OCI-LY1 (cell line): ENCODE measurements around the gene UGT1A10.

ENCODE experiments used
- H2AFZ ChIP-seq: fragments of 200-600 bp; sonication (generic), shearing (Covaris generic); 2 replicates; pipeline ENCODE4 v1.6.0; 2014; ENCODE audit warnings: antibody characterized with exemption, mild to moderate bottlenecking, low read length
- H3F3A ChIP-seq: fragments of 200-600 bp; sonication (generic), shearing (Covaris generic); 2 replicates; pipeline ENCODE4 v1.6.0; 2014; ENCODE audit warnings: mild to moderate bottlenecking, antibody characterized with exemption, low read length, moderate library complexity; ENCODE audit not compliant: insufficient read depth
- H3K27ac ChIP-seq: fragments of 200-600 bp; sonication (generic); 2 replicates; pipeline ENCODE4 v1.5.1; 2014; ENCODE audit warnings: low read length, mixed run types, mild to moderate bottlenecking, low read depth; ENCODE audit not compliant: poor library complexity, severe bottlenecking
- H3K27me3 ChIP-seq: fragments of 200-600 bp; sonication (generic); 2 replicates; pipeline ENCODE4 v1.6.0; 2014; ENCODE audit warnings: antibody characterized with exemption, mild to moderate bottlenecking, low read length, moderate library complexity; ENCODE audit not compliant: insufficient read depth
- H3K36me3 ChIP-seq: fragments of 200-600 bp; sonication (generic); 2 replicates; pipeline ENCODE4 v1.6.1; 2014; ENCODE audit warnings: mild to moderate bottlenecking, antibody characterized with exemption, low read length, moderate library complexity, mixed read lengths; ENCODE audit not compliant: insufficient read depth
- H3K4me1 ChIP-seq: fragments of 200-600 bp; sonication (generic); 2 replicates; pipeline ENCODE4 v1.5.1; 2014; ENCODE audit warnings: mild to moderate bottlenecking, low read length, moderate library complexity; ENCODE audit not compliant: insufficient read depth, severe bottlenecking
- H3K4me2 ChIP-seq: fragments of 200-600 bp; sonication (generic), shearing (Covaris generic); 2 replicates; pipeline ENCODE4 v1.6.1; 2014; ENCODE audit warnings: low read length
- H3K4me3 ChIP-seq: fragments of 200-600 bp; sonication (generic); 2 replicates; pipeline ENCODE4 v1.5.1; 2014; ENCODE audit warnings: low read length, low read depth, mild to moderate bottlenecking, mixed read lengths; ENCODE audit not compliant: poor library complexity, severe bottlenecking
- H3K79me2 ChIP-seq: fragments of 200-600 bp; shearing (Covaris generic); 2 replicates; pipeline ENCODE4 v1.6.1; 2016; ENCODE audit warnings: mixed run types, low read length, mixed read lengths; ENCODE audit not compliant: insufficient read depth
- H3K9ac ChIP-seq: fragments of 200-600 bp; sonication (generic), shearing (Covaris generic); 2 replicates; pipeline ENCODE4 v1.6.1; 2014; ENCODE audit warnings: mild to moderate bottlenecking, low read length, mixed read lengths
- H3K9me2 ChIP-seq: fragments of 200-600 bp; sonication (generic), shearing (Covaris generic); 2 replicates; pipeline ENCODE4 v1.6.1; 2014; ENCODE audit warnings: low read depth, mild to moderate bottlenecking, low read length, mixed read lengths
- H3K9me3 ChIP-seq: fragments of 200-600 bp; shearing (Covaris generic); 2 replicates; pipeline ENCODE4 v1.6.1; 2014; ENCODE audit warnings: low read length, mixed read lengths
- H4K20me1 ChIP-seq: fragments of 200-600 bp; sonication (generic), shearing (Covaris generic); 2 replicates; pipeline ENCODE4 v1.6.0; 2016; ENCODE audit warnings: mild to moderate bottlenecking, low read length; ENCODE audit not compliant: insufficient read depth
- EZH2 ChIP-seq: fragments of 200-600 bp; sonication (generic), shearing (Covaris generic); IDR thresholded peaks from 2 replicates; pipeline ENCODE4 v1.8.0; 2017; ENCODE audit warnings: borderline replicate concordance, mixed run types, mild to moderate bottlenecking, antibody characterized with exemption, low read length, moderate library complexity, mixed read lengths
- TF ChIP-seq, protein P1 (sequence below): fragments of 200-600 bp; sonication (generic), shearing (Covaris generic); IDR thresholded peaks from 2 replicates; pipeline ENCODE4 v1.5.1; 2017; ENCODE audit warnings: mild to moderate bottlenecking, antibody characterized with exemption, low read length, moderate library complexity, mixed read lengths

Gene UGT1A10

DNA sequence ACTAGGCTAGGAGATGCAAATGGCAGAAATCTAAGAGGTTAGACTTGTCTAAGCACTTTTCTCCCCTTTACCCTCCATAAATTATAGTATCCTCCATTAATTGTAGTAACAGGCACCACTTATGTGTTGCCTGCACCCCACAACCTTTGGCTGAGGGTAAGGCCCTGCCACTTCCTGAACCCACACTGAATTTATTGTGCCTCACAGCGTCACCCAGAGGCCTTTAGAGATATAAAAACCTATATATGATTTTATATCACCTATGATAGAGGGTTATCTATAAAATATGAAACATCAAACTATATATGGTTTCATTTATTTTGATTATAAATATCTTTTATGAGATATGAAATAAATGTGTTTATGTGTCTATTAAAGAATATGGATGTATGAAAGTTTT is 38.1 kb downstream of the UGT1A10 start:
- Histone ChIP-seq H3K9me2 (no peaks in the 10 kb centered on the region), H3K9ac (no peak overlapping the region), H3K79me2 (no peaks in the 10 kb centered on the region), H2AFZ (no peak overlapping the region), H4K20me1 (no peaks in the 10 kb centered on the region), H3K27me3 (no peaks in the 10 kb centered on the region; the same call in 1 of the 2 replicates), H3K4me1 (no peaks in the 10 kb centered on the region), H3K9me3 (no peaks in the 10 kb centered on the region), H3K4me2 (no peak overlapping the region), H3F3A (no peaks in the 10 kb centered on the region), H3K36me3 (no peaks in the 10 kb centered on the region), H3K4me3 (no peak overlapping the region), H3K27ac (no peak overlapping the region)
- no peak for TF ChIP-seq EZH2
- TF ChIP-seq, protein P1, sequence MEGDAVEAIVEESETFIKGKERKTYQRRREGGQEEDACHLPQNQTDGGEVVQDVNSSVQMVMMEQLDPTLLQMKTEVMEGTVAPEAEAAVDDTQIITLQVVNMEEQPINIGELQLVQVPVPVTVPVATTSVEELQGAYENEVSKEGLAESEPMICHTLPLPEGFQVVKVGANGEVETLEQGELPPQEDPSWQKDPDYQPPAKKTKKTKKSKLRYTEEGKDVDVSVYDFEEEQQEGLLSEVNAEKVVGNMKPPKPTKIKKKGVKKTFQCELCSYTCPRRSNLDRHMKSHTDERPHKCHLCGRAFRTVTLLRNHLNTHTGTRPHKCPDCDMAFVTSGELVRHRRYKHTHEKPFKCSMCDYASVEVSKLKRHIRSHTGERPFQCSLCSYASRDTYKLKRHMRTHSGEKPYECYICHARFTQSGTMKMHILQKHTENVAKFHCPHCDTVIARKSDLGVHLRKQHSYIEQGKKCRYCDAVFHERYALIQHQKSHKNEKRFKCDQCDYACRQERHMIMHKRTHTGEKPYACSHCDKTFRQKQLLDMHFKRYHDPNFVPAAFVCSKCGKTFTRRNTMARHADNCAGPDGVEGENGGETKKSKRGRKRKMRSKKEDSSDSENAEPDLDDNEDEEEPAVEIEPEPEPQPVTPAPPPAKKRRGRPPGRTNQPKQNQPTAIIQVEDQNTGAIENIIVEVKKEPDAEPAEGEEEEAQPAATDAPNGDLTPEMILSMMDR, result peak; percentile 27; the same call in 1 of the 2 replicates

DNA sequence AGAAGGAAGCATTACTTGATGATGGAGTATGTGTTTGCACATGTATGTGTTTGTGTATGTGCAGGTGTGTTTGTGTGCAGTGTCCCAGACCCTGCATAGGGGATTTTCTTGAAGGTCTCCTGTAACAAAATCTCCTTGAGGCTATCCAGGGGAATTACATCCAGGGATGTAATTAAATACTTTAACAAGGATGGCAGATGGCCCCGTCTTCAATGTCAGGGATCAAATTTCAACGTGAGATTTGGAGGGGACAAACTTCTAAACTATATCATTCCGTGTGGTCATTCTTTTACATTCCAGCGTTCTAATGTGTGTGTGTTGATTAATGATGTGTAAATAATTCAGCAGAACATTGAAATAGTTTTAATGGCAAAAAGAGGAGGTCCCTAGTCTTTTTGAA is 38.7 kb downstream of the UGT1A10 start:
- H3K79me2 ChIP-seq, result no peaks in the 10 kb centered on the region
- H3F3A ChIP-seq, result no peaks in the 10 kb centered on the region
- H3K9me3 ChIP-seq, result no peaks in the 10 kb centered on the region
- H3K9me2 ChIP-seq, result no peaks in the 10 kb centered on the region
- no peaks in the 10 kb centered on the region for H3K36me3 ChIP-seq
- no peak overlapping the region for H3K4me2 ChIP-seq
- no peaks in the 10 kb centered on the region for H3K4me1 ChIP-seq
- H4K20me1 ChIP-seq, result no peaks in the 10 kb centered on the region
- no peak overlapping the region for H3K4me3 ChIP-seq
- H3K27ac ChIP-seq, result no peak overlapping the region
- no peak overlapping the region for H2AFZ ChIP-seq
- TF ChIP-seq, protein P1, result no peak
- no peak for TF ChIP-seq EZH2
- H3K27me3 ChIP-seq, result no peaks in the 10 kb centered on the region; the same call in 1 of the 2 replicates
- H3K9ac ChIP-seq, result no peak overlapping the region

DNA sequence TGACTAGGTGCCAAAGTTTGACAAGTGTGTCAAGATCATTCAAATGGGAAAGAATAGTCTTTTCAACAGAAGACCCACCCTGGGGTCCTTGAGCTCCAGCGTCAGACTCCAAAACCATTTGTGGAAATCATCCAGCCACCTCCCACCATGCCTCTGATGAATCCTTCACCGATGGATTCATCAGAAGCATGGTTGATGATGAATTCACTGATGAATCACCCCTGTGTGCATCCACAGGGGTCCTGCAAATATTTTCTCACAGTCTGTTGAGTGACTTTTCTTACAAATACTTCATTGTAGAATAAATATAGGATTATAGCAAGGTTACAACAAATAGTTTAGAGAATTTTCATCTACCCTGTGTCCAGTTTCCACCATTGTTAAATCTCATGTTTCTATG is 39.8 kb downstream of the UGT1A10 start:
- H4K20me1 ChIP-seq, result no peaks in the 10 kb centered on the region
- H3K4me2 ChIP-seq, result no peak overlapping the region
- H2AFZ ChIP-seq, result no peak overlapping the region

More for the DNA sequence above, 39.8 kb downstream of the UGT1A10 start:
- no peak overlapping the region for H3K9ac ChIP-seq
- H3F3A ChIP-seq, result no peaks in the 10 kb centered on the region
- H3K9me2 ChIP-seq, result no peaks in the 10 kb centered on the region
- H3K4me3 ChIP-seq, result no peak overlapping the region
- no peaks in the 10 kb centered on the region for H3K9me3 ChIP-seq
- no peaks in the 10 kb centered on the region for H3K36me3 ChIP-seq
- no peaks in the 10 kb centered on the region for H3K79me2 ChIP-seq
- H3K4me1 ChIP-seq, result no peaks in the 10 kb centered on the region
- no peak overlapping the region for H3K27ac ChIP-seq
- TF ChIP-seq, protein P1, result no peak
- no peak for TF ChIP-seq EZH2
- no peaks in the 10 kb centered on the region; the same call in 1 of the 2 replicates for H3K27me3 ChIP-seq
